ENCODE measurements around the gene SRRM5. TPM values are rescaled to one million over a fixed set of nuclear protein-coding genes. Genes with fewer than 3 reads are reported as not detected.

Gene SRRM5
- total and polyA plus RNA-seq, 2 of the 13 experiments (the other 11 are each of a cell fraction or from before 2014, with no cell fraction given): 0.11 to 0.16 TPM

GRCh38 chr19:43619262-43620060 is 7.6 kb downstream of the SRRM5 start, which contains the start of gene ZNF428 (continued):
- TF ChIP-seq SOX13 (IDR thresholded peaks at IDR 0.05): no peak; the same call in 1 of the 2 replicates
- no peak; a peak in 1 of 4 replicates for TF ChIP-seq SOX13 (CRISPR knock-in tag; conservative IDR thresholded peaks at IDR 0.05 in 1 of 2, IDR thresholded peaks at IDR 0.05 in 1 of 2)
- TF ChIP-seq PITX1 (CRISPR knock-in tag; IDR thresholded peaks at IDR 0.05): peak; percentile 64; the same call in 1 of the 2 replicates
- TF ChIP-seq MLX (CRISPR knock-in tag; IDR thresholded peaks at IDR 0.05): no peak
- no peak for TF ChIP-seq ZNF800 (CRISPR knock-in tag; IDR thresholded peaks at IDR 0.05)
- TF ChIP-seq NAIF1 (CRISPR knock-in tag; IDR thresholded peaks at IDR 0.05; ENCODE audit: borderline replicate concordance): peak; percentile 76; the same call in 1 of the 2 replicates
- no peak; the same call in 1 of the 2 replicates for TF ChIP-seq ARNT2 (CRISPR knock-in tag; IDR thresholded peaks at IDR 0.05; ENCODE audit: low read depth)
- TF ChIP-seq ZNF83 (CRISPR knock-in tag; IDR thresholded peaks at IDR 0.05; ENCODE audit: borderline replicate concordance): peak; percentile 85; the same call in 1 of the 2 replicates
- peak; percentile 86 for TF ChIP-seq ZNF451 (CRISPR knock-in tag; IDR thresholded peaks at IDR 0.05)
- peak; percentile 53; the same call in 1 of the 2 replicates for TF ChIP-seq ZNF343 (CRISPR knock-in tag; IDR thresholded peaks at IDR 0.05)
- TF ChIP-seq MIER2 (CRISPR knock-in tag; IDR thresholded peaks at IDR 0.05): no peak
- TF ChIP-seq EP300 (IDR thresholded peaks at IDR 0.05; ENCODE audit: low read depth in 2 of 2, low read length in 2 of 2): no peak
- no peak for TF ChIP-seq EP300 (CRISPR knock-in tag; IDR thresholded peaks at IDR 0.05; ENCODE audit: borderline replicate concordance)
- peak; percentile 67; the same call in 1 of the 2 replicates for TF ChIP-seq ZNF263 (CRISPR knock-in tag; IDR thresholded peaks at IDR 0.05)
- no peak for TF ChIP-seq ZNF205 (CRISPR knock-in tag; IDR thresholded peaks at IDR 0.05)
- no peak for TF ChIP-seq ARID3A (IDR thresholded peaks at IDR 0.05; ENCODE audit: low read depth, low read length)
- no peak for TF ChIP-seq ZNF510 (CRISPR knock-in tag; IDR thresholded peaks at IDR 0.05; ENCODE audit: low read depth)
- TF ChIP-seq HINFP (CRISPR knock-in tag; IDR thresholded peaks at IDR 0.05; ENCODE audit: low read depth): peak; percentile 90; the same call in 1 of the 2 replicates
- no peak; the same call in 1 of the 2 replicates for TF ChIP-seq MYNN (CRISPR knock-in tag; IDR thresholded peaks at IDR 0.05; ENCODE audit: low read depth)
- no peak; the same call in 1 of the 2 replicates for TF ChIP-seq THYN1 (CRISPR knock-in tag; IDR thresholded peaks at IDR 0.05; ENCODE audit: borderline replicate concordance, low read depth)
- TF ChIP-seq ZNF850 (CRISPR knock-in tag; conservative IDR thresholded peaks at IDR 0.05): peak; percentile 83; the same call in 1 of the 2 replicates
- TF ChIP-seq ZNF256 (CRISPR knock-in tag; conservative IDR thresholded peaks at IDR 0.05): 0 out of 2 replicates have a peak, but pooled peaks have one; percentile 66
- peak; percentile 84; the same call in 1 of the 2 replicates for TF ChIP-seq ZNF607 (CRISPR knock-in tag; IDR thresholded peaks at IDR 0.05; ENCODE audit: borderline replicate concordance)
- TF ChIP-seq RFXANK (CRISPR knock-in tag; IDR thresholded peaks at IDR 0.05): 0 out of 2 replicates have a peak, but pooled peaks have one; percentile 26

Data from HepG2 (cell line).